Left ventricle myocardium inferior (tissue), 1 donor: ENCODE data around the gene MYO9A. TPM values are rescaled to one million over a fixed set of nuclear protein-coding genes. Genes with fewer than 3 reads are reported as not detected.

Experiments used
- DNase-seq: peaks from one replicate; pipeline ENCODE4 v3.0.0-alpha.2; 2020
- H3K27ac ChIP-seq: fragments of 200-600 bp; replicated peaks from 2 replicates; pipeline ENCODE4 v1.8.0; 2021
- H3K27me3 ChIP-seq: fragments of 200-600 bp; 2 replicates; pipeline ENCODE4 v1.8.0; 2021; ENCODE audit warnings: low read depth
- H3K36me3 ChIP-seq: fragments of 200-600 bp; 2 replicates; pipeline ENCODE4 v1.8.0; 2021
- H3K4me1 ChIP-seq: fragments of 200-600 bp; 2 replicates; pipeline ENCODE4 v1.8.0; 2021
- H3K4me3 ChIP-seq: fragments of 200-600 bp; 2 replicates; pipeline ENCODE4 v1.8.0; 2021; ENCODE audit warnings: mild to moderate bottlenecking, moderate library complexity
- H3K9me3 ChIP-seq: fragments of 200-600 bp; replicated peaks from 2 replicates; pipeline ENCODE4 v1.8.0; 2021
- CTCF ChIP-seq: fragments of 200-600 bp; IDR thresholded peaks from 2 replicates; pipeline ENCODE4 v1.8.0; 2021; ENCODE audit warnings: antibody characterized with exemption, mild to moderate bottlenecking, borderline replicate concordance
- intact Hi-C: fragments of 100-400 bp; cut with micrococcal nuclease; formaldehyde crosslinking; loops from one replicate; pipeline ENCODE4 v1.11.0; 2022
- total RNA-seq: library from RNA; stranded (reverse); fragmentation: NEBNext Ultra II Directional; extraction: Animal tissue kit (Norgen Biotek cat#: 25700); gene quantifications from one replicate; pipeline ENCODE4 v1.2.1, GENCODE V29; 2021
- donor health status: DM: no; HTN: yes; CAD: no; lungs with severe emphysema.

Gene MYO9A
- total RNA-seq, 1 donor from 2014 or later = 22.5 TPM

- intact Hi-C loops = no loop called here
- H3K4me3 ChIP-seq = no peak overlapping the region
- no peaks in the 10 kb centered on the region for H3K27me3 ChIP-seq
- no peaks in the 10 kb centered on the region for H3K4me1 ChIP-seq
- peaks cover 4% of the 10 kb centered on the region for H3K36me3 ChIP-seq
- no peak for TF ChIP-seq CTCF
- no peak overlapping the region for H3K27ac ChIP-seq
- no peak for DNase-seq
- H3K9me3 ChIP-seq = no peaks in the 10 kb centered on the region
Measured at GRCh38 chr15:71945012-71945411, 172.9 kb downstream of the MYO9A start.

- intact Hi-C loops = no loop called here
- Histone ChIP-seq H3K4me1 (no peaks in the 10 kb centered on the region), H3K36me3 (peaks cover 4% of the 10 kb centered on the region), H3K9me3 (no peaks in the 10 kb centered on the region), H3K27ac (no peak overlapping the region), H3K4me3 (no peak overlapping the region), H3K27me3 (no peaks in the 10 kb centered on the region)
- TF ChIP-seq CTCF = no peak
- no peak for DNase-seq
Measured at GRCh38 chr15:71943806-71944205, 174.1 kb downstream of the MYO9A start.

- TF ChIP-seq CTCF = no peak
- Histone ChIP-seq H3K9me3 (no peaks in the 10 kb centered on the region), H3K27ac (no peak overlapping the region), H3K4me1 (no peaks in the 10 kb centered on the region), H3K36me3 (peaks cover 20% of the 10 kb centered on the region), H3K4me3 (no peak overlapping the region), H3K27me3 (no peaks in the 10 kb centered on the region)
- no peak for DNase-seq
- intact Hi-C loops = no loop called here
Measured at GRCh38 chr15:71939981-71940588, 177.9 kb downstream of the MYO9A start.

GRCh38 chr15:71937650-71938311, 180.2 kb downstream of the MYO9A start:
- no peak for TF ChIP-seq CTCF
- H3K36me3 ChIP-seq = peaks cover 43% of the 10 kb centered on the region
- H3K4me1 ChIP-seq = no peaks in the 10 kb centered on the region
- no peak for DNase-seq
- no peak overlapping the region for H3K4me3 ChIP-seq
- no peaks in the 10 kb centered on the region for H3K27me3 ChIP-seq
- H3K27ac ChIP-seq = no peak overlapping the region
- no peaks in the 10 kb centered on the region for H3K9me3 ChIP-seq
- intact Hi-C loops = no loop called here

- no peak for TF ChIP-seq CTCF
- Histone ChIP-seq H3K9me3 (peaks cover 27% of the 10 kb centered on the region), H3K27me3 (no peaks in the 10 kb centered on the region), H3K36me3 (peaks cover 77% of the 10 kb centered on the region), H3K4me1 (no peaks in the 10 kb centered on the region), H3K4me3 (no peak overlapping the region), H3K27ac (no peak overlapping the region)
- intact Hi-C loops = no loop called here
- DNase-seq = no peak
Measured at GRCh38 chr15:71934446-71934845, 183.5 kb downstream of the MYO9A start.
